ENCODE results near the gene PPM1L.

DNA sequence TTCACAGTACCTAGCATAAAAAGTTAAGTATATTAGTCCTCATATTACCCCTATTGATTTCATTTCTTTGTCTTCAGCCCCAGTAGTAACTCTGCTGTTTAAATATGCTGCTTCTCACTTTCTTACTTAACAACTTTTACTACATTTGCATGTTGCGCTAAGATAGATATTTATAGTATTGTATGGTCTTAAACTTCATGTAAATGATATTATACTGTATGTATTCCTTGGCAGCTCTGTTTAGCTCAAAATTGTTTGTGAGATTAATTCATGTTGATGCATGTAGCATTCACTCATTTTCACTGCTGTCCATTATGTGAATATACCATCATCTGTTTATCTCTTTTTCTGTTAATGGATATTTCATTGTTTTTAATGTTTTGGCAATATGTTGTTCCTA lies 64.4 kb downstream of the PPM1L start:
- TF ChIP-seq RARB (CRISPR knock-in tag; IDR thresholded peaks at IDR 0.05) (no peak), TCF4 (CRISPR knock-in tag; IDR thresholded peaks at IDR 0.05; ENCODE audit: borderline replicate concordance) (no peak), PATZ1 (CRISPR knock-in tag; IDR thresholded peaks at IDR 0.05; ENCODE audit: borderline replicate concordance) (no peak), OSR1 (CRISPR knock-in tag; IDR thresholded peaks at IDR 0.05) (no peak), ARNTL (CRISPR knock-in tag; IDR thresholded peaks at IDR 0.05; ENCODE audit: borderline replicate concordance, low read depth) (no peak), ZFP3 (CRISPR knock-in tag; IDR thresholded peaks at IDR 0.05) (no peak), PPARA (CRISPR knock-in tag; IDR thresholded peaks at IDR 0.05; ENCODE audit: borderline replicate concordance) (no peak), TOX (CRISPR knock-in tag; IDR thresholded peaks at IDR 0.05; ENCODE audit: borderline replicate concordance) (no peak), ZNF70 (CRISPR knock-in tag; IDR thresholded peaks at IDR 0.05) (no peak), ZFP30 (CRISPR knock-in tag; IDR thresholded peaks at IDR 0.05) (no peak), GLIS3 (CRISPR knock-in tag; IDR thresholded peaks at IDR 0.05) (no peak), ZNF8 (CRISPR knock-in tag; IDR thresholded peaks at IDR 0.05) (no peak), CSDC2 (CRISPR knock-in tag; IDR thresholded peaks at IDR 0.05) (no peak), TSHZ2 (CRISPR knock-in tag; IDR thresholded peaks at IDR 0.05) (no peak)

All from SK-N-SH treated with all-trans-retinoic acid at 6 μM for 48 hours (cell line).